GM21515 (cell line): ENCODE results near the gene NEURL2.

Source experiments
- ATAC-seq: cut with Tn5 transposase; IDR thresholded peaks from one replicate; pipeline ENCODE4 v1.9.1; 2021; ENCODE audit not compliant: unreplicated experiment

Gene NEURL2

DNA sequence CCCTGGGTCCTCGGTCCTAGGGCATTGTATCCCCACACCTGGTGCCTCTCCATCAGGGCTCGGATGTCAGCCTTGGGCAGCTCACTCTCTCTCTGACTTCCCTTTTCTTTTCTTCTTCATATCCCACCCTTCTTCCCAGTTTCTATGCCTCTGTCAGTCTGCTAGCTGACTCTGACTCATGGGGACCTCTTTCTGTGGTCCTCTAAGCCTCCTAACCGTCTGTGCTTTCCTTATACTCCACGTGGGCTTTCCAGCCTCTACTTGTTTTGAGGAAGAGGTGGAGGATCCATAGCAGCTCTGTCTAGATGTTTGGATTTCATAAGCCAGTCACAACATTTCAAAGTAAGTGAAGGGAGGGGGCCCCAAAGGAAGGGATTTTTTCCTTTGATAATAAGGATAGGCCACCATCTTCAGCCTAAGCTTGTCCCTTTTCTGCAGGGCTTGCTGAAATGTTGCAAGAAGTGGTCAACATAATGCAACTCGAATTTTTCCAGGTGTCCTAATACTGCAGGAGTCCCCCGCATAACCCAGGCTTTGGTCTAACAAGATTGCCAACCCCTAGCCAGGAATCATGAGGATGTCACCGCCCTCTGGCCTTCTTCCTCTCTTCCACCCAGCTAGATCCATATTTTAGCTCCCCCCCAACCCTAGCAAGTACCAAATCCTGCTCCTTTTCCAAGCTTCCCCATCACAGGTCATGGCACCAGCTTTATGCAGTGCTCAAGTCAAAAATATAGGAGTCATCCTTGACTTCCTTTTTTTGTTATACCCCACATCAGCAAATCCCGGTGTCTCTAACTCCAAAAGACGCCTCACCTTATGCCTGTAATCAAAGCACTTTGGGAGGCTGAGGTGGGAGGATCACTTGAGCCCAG, 29.7 kb upstream of the NEURL2 start:
- ATAC-seq = no peak

DNA sequence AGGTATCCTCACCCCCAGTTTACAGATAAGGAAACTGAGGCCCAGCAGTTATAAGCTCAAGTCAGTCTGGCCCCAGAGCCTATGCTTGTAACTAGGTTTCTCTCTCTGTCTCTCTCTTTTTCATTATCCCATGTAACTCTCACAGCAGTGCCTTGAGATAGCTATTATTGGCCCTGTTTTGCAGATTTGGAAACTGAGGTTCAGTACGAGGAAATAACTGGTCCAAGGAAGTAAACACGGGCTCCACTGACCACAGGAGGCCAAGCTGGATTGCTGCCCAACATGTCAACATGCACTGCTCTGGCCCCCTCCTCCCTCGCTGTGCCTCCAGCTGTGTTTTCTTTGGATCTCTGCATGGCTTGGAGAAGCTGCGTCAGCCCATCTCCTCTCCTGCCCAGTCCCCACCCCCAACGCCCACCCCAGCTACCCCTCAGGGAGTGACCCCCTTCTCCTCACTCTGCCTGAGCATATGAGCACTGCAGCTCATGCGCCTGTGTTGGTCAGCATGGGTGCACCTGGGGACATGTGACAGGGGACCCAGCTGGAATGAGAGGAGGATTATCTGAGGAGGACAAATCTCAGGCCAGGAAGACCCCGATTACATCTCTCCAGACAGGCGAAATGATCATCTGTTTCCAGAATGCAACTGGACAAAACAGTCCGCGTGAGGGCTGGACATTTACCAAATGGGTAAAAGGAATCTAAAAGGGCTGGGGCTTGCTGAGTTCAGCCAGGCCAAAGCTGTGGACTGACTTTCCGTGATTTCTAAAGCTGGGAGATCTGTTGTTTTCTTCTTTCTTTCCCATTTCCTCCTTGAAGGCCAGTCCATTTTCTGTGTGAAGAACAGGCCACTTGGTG, 28.8 kb upstream of the NEURL2 start:
- ATAC-seq = no peak

GRCh38 chr20:45918779-45919537, 27.9 kb upstream of the NEURL2 start:
- ATAC-seq = no peak

DNA sequence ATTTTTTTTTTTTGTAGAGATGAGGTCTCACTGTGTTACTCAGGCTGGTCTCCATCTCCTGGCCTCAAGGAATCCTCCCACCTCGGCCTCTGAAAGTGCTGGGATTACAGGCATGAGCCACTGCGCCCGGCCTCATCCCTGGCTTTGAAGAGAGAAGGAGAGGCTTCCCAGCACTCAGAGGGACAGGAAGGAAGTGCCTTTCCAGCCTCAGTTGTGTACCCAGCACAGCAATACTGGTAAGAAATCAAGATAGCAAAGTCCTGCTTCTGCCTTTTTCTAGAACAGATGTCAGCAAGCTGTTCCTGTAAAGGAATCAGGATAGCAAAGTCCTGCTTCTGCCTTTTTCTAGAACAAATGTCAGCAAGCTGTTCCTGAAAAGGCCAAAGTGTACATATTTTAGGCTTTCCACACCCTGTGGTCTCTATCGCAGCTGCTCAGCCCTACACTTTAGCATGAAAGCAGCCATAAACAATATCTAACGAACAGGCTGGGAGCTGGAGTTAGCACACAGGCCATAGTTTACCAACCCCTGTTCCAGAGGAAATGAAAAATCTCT, 27.3 kb upstream of the NEURL2 start:
- no peak for ATAC-seq

DNA sequence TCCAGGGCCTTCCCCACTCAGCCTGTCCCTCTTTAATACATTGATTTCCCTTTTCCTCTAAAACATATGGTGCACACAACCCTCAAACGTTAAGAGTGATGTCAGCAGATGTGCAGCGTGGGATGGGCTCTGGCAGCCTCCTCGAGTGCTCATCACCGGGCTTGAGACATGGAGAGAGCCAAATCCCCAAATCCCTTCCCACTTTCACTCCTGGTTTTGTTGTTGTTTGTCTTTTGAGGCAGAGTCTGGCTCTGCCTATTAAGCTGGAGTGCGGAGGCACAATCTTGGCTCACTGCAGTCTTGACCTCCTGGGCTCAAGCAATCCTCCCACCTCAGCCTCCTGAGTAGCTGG, 26.8 kb upstream of the NEURL2 start:
- no peak for ATAC-seq

DNA sequence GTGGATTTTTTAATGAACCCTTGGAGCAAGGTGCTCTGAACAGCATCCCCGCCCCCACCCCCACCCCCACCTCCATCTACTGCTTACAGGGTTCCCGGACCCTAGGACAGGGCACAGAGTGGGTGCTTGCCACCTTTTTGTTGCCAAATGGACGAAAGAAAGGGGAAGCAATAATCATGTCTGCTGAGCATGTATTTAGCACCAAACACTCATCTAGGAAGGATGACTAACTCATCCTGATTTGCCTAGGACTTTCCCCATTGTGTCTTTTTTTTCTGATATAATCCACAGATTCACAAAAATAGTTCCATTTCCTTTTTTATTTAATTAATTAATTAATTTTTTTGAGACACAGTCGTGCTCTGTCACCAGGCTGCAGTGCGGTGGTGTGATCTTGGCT, 22.1 kb upstream of the NEURL2 start:
- ATAC-seq = no peak

GRCh38 chr20:45912344-45912682, 21.3 kb upstream of the NEURL2 start:
- no peak for ATAC-seq

DNA sequence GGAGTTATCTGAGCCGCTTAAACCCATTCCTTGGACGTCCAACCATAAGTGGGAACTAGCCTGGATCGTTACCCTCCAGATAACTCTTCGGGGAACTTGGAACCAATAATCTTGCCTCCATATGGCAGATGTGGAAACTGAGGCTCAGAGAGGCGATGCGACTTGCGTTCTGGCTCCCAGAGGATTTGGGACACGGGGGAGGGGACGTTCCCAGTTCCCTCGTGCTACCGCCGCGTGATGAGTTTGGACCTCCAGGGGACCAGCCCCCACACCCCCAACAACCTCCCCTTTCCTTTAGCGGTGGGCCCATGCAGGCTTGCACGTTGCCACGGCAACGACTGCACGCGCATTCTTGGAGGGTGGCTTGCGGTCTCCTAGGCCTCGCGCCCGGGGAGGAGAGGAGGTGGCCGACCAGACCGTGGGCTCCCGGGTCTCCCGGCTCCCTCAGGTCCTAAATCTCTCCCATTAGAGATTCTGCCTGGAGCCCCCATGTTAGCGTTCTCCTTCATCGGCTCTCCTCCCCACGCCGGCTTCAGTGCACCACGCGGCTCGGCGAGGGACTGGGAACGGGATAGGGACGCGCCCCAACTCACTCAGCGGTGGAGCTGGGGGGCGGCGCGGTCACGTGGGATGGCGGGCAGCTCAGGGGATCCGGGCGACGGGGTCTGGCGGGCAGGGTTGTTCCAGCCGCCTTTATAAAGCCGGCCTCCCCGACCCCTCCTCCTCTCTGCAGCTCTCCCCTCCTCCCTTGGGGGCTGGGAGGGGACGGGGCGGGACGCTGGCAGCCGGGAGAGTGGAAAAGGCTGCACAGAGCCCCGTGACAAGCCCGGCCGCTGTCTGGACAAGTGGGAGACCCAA, 20.7 kb upstream of the NEURL2 start, which contains the start of gene PLTP:
Gene PLTP (minus strand): TSS at position 670 of the 858 bp plus-strand sequence. CDS start 703 bp downstream, outside the sequence.
- no peak for ATAC-seq

DNA sequence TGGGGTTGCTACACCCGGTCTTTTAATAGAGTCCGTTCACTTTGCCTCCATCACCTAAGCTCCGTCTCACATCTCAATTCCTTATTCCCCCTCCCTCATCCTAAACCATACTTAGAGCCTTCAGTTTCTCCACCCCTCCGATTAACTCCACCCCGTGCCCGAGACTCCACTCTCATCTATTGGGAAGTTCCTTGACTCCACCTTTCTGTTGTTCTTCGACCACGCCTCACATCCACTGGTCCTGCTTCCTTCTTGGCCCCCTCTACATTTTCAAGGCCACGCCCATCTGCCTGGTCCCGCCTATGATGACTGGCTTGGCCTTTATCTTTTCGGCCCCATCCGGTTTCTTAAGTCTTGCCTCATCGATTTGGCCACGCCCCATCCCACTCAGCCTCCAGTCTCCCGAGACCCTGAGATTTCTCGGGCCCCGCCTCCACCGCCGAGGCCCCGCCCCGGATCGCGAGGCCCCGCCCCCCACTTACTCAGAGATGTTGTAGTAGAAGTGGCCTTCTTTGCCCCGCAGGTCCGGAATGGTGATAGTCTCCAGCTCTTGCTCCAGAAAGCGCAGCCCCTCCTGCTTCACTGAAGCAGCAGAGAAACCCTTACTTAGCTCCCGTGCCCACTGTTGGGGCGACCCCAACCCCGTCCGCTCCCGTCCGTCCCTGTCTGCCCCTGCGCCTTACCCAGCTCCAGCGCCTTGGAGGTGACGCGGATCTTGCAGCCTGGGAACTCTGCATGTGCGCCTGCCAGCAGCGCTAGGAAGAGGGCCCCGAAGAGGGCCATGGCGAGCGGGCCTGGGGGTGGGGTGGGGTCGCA, 19.9 kb upstream of the NEURL2 start:
- peak; percentile 78 for ATAC-seq

DNA sequence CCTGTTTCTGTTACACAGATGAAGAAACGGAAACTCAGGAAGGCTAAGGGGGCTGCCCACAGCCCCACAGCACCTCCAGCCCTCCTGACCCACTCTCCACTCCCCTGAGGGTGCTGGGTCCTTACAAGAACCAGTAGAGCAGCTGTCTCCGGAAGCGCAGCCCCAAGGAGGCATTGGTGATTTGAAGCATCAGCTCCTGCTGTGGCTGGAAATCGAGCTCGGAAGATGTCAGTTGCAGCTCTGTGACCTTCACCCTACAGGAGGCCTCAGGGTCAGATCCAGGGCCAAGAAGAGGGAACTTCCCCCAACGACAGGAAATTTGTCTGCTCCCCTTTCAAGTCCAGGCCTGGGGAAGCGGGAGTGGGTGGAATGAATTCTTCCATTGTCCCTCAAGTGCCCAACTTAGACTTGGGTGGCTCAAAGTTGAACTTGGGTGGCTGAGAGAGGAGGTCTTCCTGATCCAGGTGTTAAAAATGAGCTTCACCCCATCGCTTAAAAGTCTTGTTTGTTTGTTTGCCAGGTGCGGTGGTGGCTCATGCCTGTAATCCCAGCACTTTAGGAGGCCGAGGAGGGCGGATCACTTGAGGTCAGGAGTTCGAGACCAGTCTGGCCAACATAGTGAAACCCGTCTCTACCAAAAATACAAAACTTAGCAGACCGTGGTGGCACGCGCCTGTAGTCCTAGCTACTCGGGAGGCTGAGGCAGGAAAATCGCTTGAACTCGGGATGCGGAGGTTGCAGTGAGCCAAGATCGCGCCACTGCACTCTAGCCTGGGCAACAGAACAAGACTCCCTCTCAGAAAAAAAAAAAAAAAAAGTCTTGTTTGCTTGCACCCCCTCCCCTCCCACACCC, 19.0 kb upstream of the NEURL2 start:
- ATAC-seq = no peak

DNA sequence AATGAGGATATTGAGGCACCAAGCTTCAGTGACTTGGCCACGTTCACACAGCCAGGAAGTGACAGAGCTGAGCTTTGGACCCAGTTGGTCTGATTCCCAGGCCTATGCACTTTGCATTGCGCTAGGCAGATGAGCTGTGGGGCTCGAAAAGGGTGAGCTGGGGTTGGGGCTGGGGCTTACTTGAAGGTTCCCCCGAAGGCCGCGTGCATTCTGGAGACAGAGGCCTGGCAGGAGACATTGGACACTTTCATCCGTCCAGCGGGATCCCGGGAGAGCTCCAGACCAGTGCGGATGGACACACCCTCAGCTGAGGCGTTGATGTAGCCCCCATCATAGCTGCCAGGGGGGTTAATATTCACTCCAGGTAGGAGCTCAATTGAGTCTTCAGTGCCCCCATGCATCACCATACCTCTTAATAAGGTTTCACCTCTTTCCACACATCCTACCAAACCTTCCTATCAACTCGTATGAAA, 18.4 kb upstream of the NEURL2 start:
- no peak for ATAC-seq

DNA sequence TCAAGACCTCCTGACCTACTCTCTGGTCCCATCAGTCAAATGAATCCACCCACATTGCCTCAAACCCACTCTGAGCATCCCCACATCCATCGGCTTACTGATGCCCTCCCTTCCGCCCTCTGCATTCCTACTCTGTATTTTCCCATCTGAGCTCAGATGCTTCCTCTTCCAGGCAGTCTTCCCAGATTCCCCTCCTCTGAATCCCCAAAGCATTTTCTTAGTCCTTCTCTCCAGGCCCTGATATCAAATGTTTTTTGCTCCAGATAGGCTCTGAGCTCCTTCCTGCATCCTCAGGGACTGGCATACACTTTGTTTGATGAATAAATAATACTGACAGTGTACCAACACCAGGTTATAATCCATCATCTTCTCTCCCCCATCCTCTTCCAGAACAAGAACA, 17.1 kb upstream of the NEURL2 start:
- no peak for ATAC-seq

- no peak for ATAC-seq
Measured at GRCh38 chr20:45907219-45907948, 16.4 kb upstream of the NEURL2 start.

DNA sequence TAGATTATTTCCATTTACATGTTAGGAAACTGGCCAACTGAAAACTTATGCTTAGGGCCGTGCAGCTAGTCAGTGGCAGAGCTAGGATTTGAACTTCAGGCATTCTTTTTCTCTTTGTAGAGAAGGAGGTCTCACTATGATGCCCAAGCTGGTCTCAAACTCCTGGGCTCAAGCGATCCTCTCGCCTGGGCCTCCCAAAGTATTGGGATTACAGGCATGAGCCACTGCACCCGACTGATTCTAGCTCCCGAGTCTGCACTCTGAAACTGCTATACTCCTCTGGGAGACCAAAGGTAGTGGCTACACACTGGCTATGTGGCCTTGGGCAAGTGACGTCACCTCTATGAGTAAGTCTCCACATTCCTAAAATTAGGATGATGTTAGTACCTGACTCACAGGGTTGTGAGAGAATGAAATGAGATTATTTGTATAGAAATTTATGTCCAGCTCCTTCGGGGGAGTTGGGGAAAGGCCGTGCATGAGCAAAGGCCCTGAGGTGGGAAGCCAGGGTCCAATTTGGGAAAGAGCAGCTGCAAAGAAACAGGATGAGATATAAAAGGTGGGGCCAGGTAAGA, 14.6 kb upstream of the NEURL2 start:
- no peak for ATAC-seq

GRCh38 chr20:45904583-45905504, 13.8 kb upstream of the NEURL2 start:
- ATAC-seq = no peak

DNA sequence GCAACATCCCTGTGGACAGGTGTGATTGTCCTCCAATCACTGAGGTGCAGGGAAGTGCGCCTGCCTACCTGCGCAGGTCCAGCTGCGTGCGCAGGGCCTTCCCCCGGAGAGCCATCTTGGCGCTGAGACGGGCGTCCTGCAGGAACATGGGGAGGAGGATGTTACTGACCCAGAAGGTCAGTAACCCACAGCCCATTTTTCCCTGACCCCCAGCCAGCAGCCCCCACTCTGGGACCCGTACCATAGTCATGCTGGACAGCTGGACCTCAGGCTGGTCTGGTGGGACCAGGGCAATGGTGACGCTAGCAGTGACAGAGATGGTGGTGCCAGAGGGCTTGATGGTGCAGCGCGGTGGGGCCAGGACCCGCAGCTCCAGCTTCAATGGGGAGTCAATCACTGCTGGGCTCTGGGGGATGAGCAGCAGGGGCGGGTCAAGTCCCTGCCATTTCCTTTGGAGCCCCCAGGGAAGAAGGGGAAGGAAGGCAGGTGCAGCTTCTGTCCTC, 11.2 kb upstream of the NEURL2 start:
- ATAC-seq = no peak
